ENCODE results near the gene SHOC2.

The SHOC2 gene

GRCh38 chr10:110959379-110960332 lies 40.3 kb downstream of the SHOC2 start:
- H3K36me3 ChIP-seq (ENCODE audit: control insufficient read depth, insufficient read depth, low read length, severe bottlenecking) = peaks cover 2% of the 10 kb centered on the region
- H3K4me1 ChIP-seq (ENCODE audit: control insufficient read depth, insufficient read depth, low read length) = peaks cover 16% of the 10 kb centered on the region
- no peaks in the 10 kb centered on the region for H3K9me3 ChIP-seq (ENCODE audit: control insufficient read depth, low read length)
- DNase-seq (ENCODE audit: low read depth) = peak; percentile 7
- H3K4me3 ChIP-seq (ENCODE audit: low read length) = peak overlapping the region; percentile 25
- H3K9ac ChIP-seq (ENCODE audit: low read length) = no peak overlapping the region
- H3K27me3 ChIP-seq (replicated peaks; ENCODE audit: control insufficient read depth, insufficient read depth, low read length) = no peaks in the 10 kb centered on the region

GRCh38 chr10:110960333-110960712 lies 40.9 kb downstream of the SHOC2 start:
- no peak for DNase-seq (ENCODE audit: low read depth)
- peaks cover 6% of the 10 kb centered on the region for H3K36me3 ChIP-seq (ENCODE audit: control insufficient read depth, insufficient read depth, low read length, severe bottlenecking)
- H3K9ac ChIP-seq (ENCODE audit: low read length) = no peak overlapping the region
- H3K4me1 ChIP-seq (ENCODE audit: control insufficient read depth, insufficient read depth, low read length) = peaks cover 17% of the 10 kb centered on the region
- no peaks in the 10 kb centered on the region for H3K9me3 ChIP-seq (ENCODE audit: control insufficient read depth, low read length)
- H3K27me3 ChIP-seq (replicated peaks; ENCODE audit: control insufficient read depth, insufficient read depth, low read length) = no peaks in the 10 kb centered on the region
- H3K4me3 ChIP-seq (ENCODE audit: low read length) = no peak overlapping the region

GRCh38 chr10:110962443-110962842 lies 43.0 kb downstream of the SHOC2 start:
- H3K9me3 ChIP-seq (ENCODE audit: control insufficient read depth, low read length) = no peaks in the 10 kb centered on the region
- H3K36me3 ChIP-seq (ENCODE audit: control insufficient read depth, insufficient read depth, low read length, severe bottlenecking) = peaks cover 6% of the 10 kb centered on the region
- H3K4me1 ChIP-seq (ENCODE audit: control insufficient read depth, insufficient read depth, low read length) = peaks cover 31% of the 10 kb centered on the region
- H3K4me3 ChIP-seq (ENCODE audit: low read length) = no peak overlapping the region
- no peak overlapping the region for H3K9ac ChIP-seq (ENCODE audit: low read length)
- no peaks in the 10 kb centered on the region for H3K27me3 ChIP-seq (replicated peaks; ENCODE audit: control insufficient read depth, insufficient read depth, low read length)
- no peak for DNase-seq (ENCODE audit: low read depth)

- no peak overlapping the region for H3K4me3 ChIP-seq (ENCODE audit: low read length)
- peaks cover 31% of the 10 kb centered on the region for H3K4me1 ChIP-seq (ENCODE audit: control insufficient read depth, insufficient read depth, low read length)
- H3K9me3 ChIP-seq (ENCODE audit: control insufficient read depth, low read length) = no peaks in the 10 kb centered on the region
- no peak overlapping the region for H3K9ac ChIP-seq (ENCODE audit: low read length)
- H3K27me3 ChIP-seq (replicated peaks; ENCODE audit: control insufficient read depth, insufficient read depth, low read length) = no peaks in the 10 kb centered on the region
- H3K36me3 ChIP-seq (ENCODE audit: control insufficient read depth, insufficient read depth, low read length, severe bottlenecking) = peaks cover 6% of the 10 kb centered on the region
- DNase-seq (ENCODE audit: low read depth) = no peak
Measured at GRCh38 chr10:110963162-110963561, 43.8 kb downstream of the SHOC2 start.

GRCh38 chr10:110964681-110965080 lies 45.3 kb downstream of the SHOC2 start:
- Histone ChIP-seq H3K27me3 (replicated peaks; ENCODE audit: control insufficient read depth, insufficient read depth, low read length) (no peaks in the 10 kb centered on the region), H3K4me1 (ENCODE audit: control insufficient read depth, insufficient read depth, low read length) (peaks cover 30% of the 10 kb centered on the region), H3K36me3 (ENCODE audit: control insufficient read depth, insufficient read depth, low read length, severe bottlenecking) (peaks cover 6% of the 10 kb centered on the region), H3K9me3 (ENCODE audit: control insufficient read depth, low read length) (no peaks in the 10 kb centered on the region), H3K9ac (ENCODE audit: low read length) (no peak overlapping the region), H3K4me3 (ENCODE audit: low read length) (no peak overlapping the region)
- DNase-seq (ENCODE audit: low read depth) = no peak

GRCh38 chr10:110965216-110965615 lies 45.8 kb downstream of the SHOC2 start:
- H3K9me3 ChIP-seq (ENCODE audit: control insufficient read depth, low read length) = no peaks in the 10 kb centered on the region
- H3K36me3 ChIP-seq (ENCODE audit: control insufficient read depth, insufficient read depth, low read length, severe bottlenecking) = peaks cover 6% of the 10 kb centered on the region
- H3K9ac ChIP-seq (ENCODE audit: low read length) = no peak overlapping the region
- peaks cover 25% of the 10 kb centered on the region for H3K4me1 ChIP-seq (ENCODE audit: control insufficient read depth, insufficient read depth, low read length)
- DNase-seq (ENCODE audit: low read depth) = no peak
- H3K27me3 ChIP-seq (replicated peaks; ENCODE audit: control insufficient read depth, insufficient read depth, low read length) = no peaks in the 10 kb centered on the region
- no peak overlapping the region for H3K4me3 ChIP-seq (ENCODE audit: low read length)

GRCh38 chr10:110966146-110966545 lies 46.7 kb downstream of the SHOC2 start:
- H3K9ac ChIP-seq (ENCODE audit: low read length) = no peak overlapping the region
- H3K27me3 ChIP-seq (replicated peaks; ENCODE audit: control insufficient read depth, insufficient read depth, low read length) = no peaks in the 10 kb centered on the region
- H3K9me3 ChIP-seq (ENCODE audit: control insufficient read depth, low read length) = no peaks in the 10 kb centered on the region
- H3K4me1 ChIP-seq (ENCODE audit: control insufficient read depth, insufficient read depth, low read length) = peaks cover 23% of the 10 kb centered on the region
- no peak for DNase-seq (ENCODE audit: low read depth)
- no peak overlapping the region for H3K4me3 ChIP-seq (ENCODE audit: low read length)
- peaks cover 6% of the 10 kb centered on the region for H3K36me3 ChIP-seq (ENCODE audit: control insufficient read depth, insufficient read depth, low read length, severe bottlenecking)

GRCh38 chr10:110967009-110967630 lies 47.7 kb downstream of the SHOC2 start:
- DNase-seq (ENCODE audit: low read depth) = no peak
- H3K9ac ChIP-seq (ENCODE audit: low read length) = no peak overlapping the region
- H3K36me3 ChIP-seq (ENCODE audit: control insufficient read depth, insufficient read depth, low read length, severe bottlenecking) = peaks cover 6% of the 10 kb centered on the region
- H3K4me1 ChIP-seq (ENCODE audit: control insufficient read depth, insufficient read depth, low read length) = peaks cover 23% of the 10 kb centered on the region
- H3K27me3 ChIP-seq (replicated peaks; ENCODE audit: control insufficient read depth, insufficient read depth, low read length) = no peaks in the 10 kb centered on the region
- no peak overlapping the region for H3K4me3 ChIP-seq (ENCODE audit: low read length)
- no peaks in the 10 kb centered on the region for H3K9me3 ChIP-seq (ENCODE audit: control insufficient read depth, low read length)

- Histone ChIP-seq H3K4me1 (ENCODE audit: control insufficient read depth, insufficient read depth, low read length) (peaks cover 23% of the 10 kb centered on the region), H3K9ac (ENCODE audit: low read length) (no peak overlapping the region), H3K4me3 (ENCODE audit: low read length) (no peak overlapping the region), H3K36me3 (ENCODE audit: control insufficient read depth, insufficient read depth, low read length, severe bottlenecking) (peaks cover 6% of the 10 kb centered on the region), H3K27me3 (replicated peaks; ENCODE audit: control insufficient read depth, insufficient read depth, low read length) (no peaks in the 10 kb centered on the region), H3K9me3 (ENCODE audit: control insufficient read depth, low read length) (no peaks in the 10 kb centered on the region)
- no peak for DNase-seq (ENCODE audit: low read depth)
Measured at GRCh38 chr10:110967645-110968044, 48.2 kb downstream of the SHOC2 start.

- no peak for DNase-seq (ENCODE audit: low read depth)
- H3K27me3 ChIP-seq (replicated peaks; ENCODE audit: control insufficient read depth, insufficient read depth, low read length) = no peaks in the 10 kb centered on the region
- H3K4me3 ChIP-seq (ENCODE audit: low read length) = no peak overlapping the region
- peaks cover 23% of the 10 kb centered on the region for H3K4me1 ChIP-seq (ENCODE audit: control insufficient read depth, insufficient read depth, low read length)
- H3K9ac ChIP-seq (ENCODE audit: low read length) = no peak overlapping the region
- peaks cover 6% of the 10 kb centered on the region for H3K36me3 ChIP-seq (ENCODE audit: control insufficient read depth, insufficient read depth, low read length, severe bottlenecking)
- H3K9me3 ChIP-seq (ENCODE audit: control insufficient read depth, low read length) = no peaks in the 10 kb centered on the region
Measured at GRCh38 chr10:110969183-110969582, 49.8 kb downstream of the SHOC2 start.

GRCh38 chr10:110971638-110972037 lies 52.2 kb downstream of the SHOC2 start:
- H3K27me3 ChIP-seq (replicated peaks; ENCODE audit: control insufficient read depth, insufficient read depth, low read length) = no peaks in the 10 kb centered on the region
- H3K9ac ChIP-seq (ENCODE audit: low read length) = no peak overlapping the region
- DNase-seq (ENCODE audit: low read depth) = no peak
- no peaks in the 10 kb centered on the region for H3K36me3 ChIP-seq (ENCODE audit: control insufficient read depth, insufficient read depth, low read length, severe bottlenecking)
- no peaks in the 10 kb centered on the region for H3K9me3 ChIP-seq (ENCODE audit: control insufficient read depth, low read length)
- no peak overlapping the region for H3K4me3 ChIP-seq (ENCODE audit: low read length)
- peaks cover 12% of the 10 kb centered on the region for H3K4me1 ChIP-seq (ENCODE audit: control insufficient read depth, insufficient read depth, low read length)
